Left lung (tissue), 10 donors: ENCODE measurements around the gene ADM5. TPM values are rescaled to one million over a fixed set of nuclear protein-coding genes. Genes with fewer than 3 reads are reported as not detected.

ENCODE experiments used
- ATAC-seq: fragments of 200-7000 bp; cut with Tn5 transposase; one replicate; pipeline ENCODE4 v1.9.1; 2020; ENCODE audit warnings: moderate library complexity
- DNase-seq, 4 donors: peaks; one replicate each; pipeline ENCODE4 v3.0.0-alpha.2; 2013 to 2020
- H3K27ac ChIP-seq, 2 donors: fragments of 200-600 bp; sonication (generic) in 1 of 2; one replicate each; pipeline versions ENCODE4 v1.5.0 to v1.8.0; 2020 to 2021
- H3K27me3 ChIP-seq, 2 donors: fragments of 200-600 bp; sonication (generic) in 1 of 2; one replicate each; pipeline versions ENCODE4 v1.5.0 to v1.8.0; 2020 to 2021
- H3K36me3 ChIP-seq, 2 donors: fragments of 200-600 bp; sonication (generic) in 1 of 2; one replicate each; pipeline versions ENCODE4 v1.5.0 to v1.8.0; 2020 to 2021
- H3K4me1 ChIP-seq, 2 donors: fragments of 200-600 bp; one replicate each; pipeline ENCODE4 v1.8.0; 2021
- H3K4me3 ChIP-seq, 2 donors: fragments of 200-600 bp; sonication (generic) in 1 of 2; one replicate each; pipeline versions ENCODE4 v1.5.0 to v1.8.0; 2020 to 2021; ENCODE audit warnings: mild to moderate bottlenecking in 1 of 2
- H3K9me3 ChIP-seq, 2 donors: fragments of 200-600 bp; sonication (generic) in 1 of 2; one replicate each; pipeline versions ENCODE4 v1.5.0 to v1.8.0; 2020 to 2021
- CTCF ChIP-seq, 2 donors: fragments of 200-600 bp; sonication (generic) in 1 of 2; IDR thresholded peaks; one replicate each; pipeline versions ENCODE4 v1.5.0 to v1.8.0; 2021; ENCODE audit warnings: antibody characterized with exemption in 2 of 2
- intact Hi-C, 2 donors: fragments of 100-400 bp; cut with DNase I; formaldehyde crosslinking; loops; one replicate each; pipeline versions ENCODE4 v1.11.2 to v1.14.2; 2022
- polyA plus RNA-seq, 6 donors: library from polyadenylated mRNA; unstranded; fragments of 120-200 nt; gene quantifications; one replicate each; pipeline ENCODE4 v1.2.1, GENCODE V29; 2013; ENCODE audit not compliant: insufficient read length in 6 of 6
- total RNA-seq, 2 donors: library from RNA; stranded (reverse); fragmentation: NEBNext Ultra II Directional; extraction: Animal tissue kit (Norgen Biotek cat#: 25700); gene quantifications; one replicate each; pipeline ENCODE4 v1.2.1, GENCODE V29; 2021
- donor health status: DM: no; HTN: yes; CAD: no.
- donor health status: DM: no; HTN: no; CAD: no.

The ADM5 gene
- total and polyA plus RNA-seq, 8 donors, result 0.93 to 2.6 (median 1.9) TPM

GRCh38 chr19:49651029-49651819 is 38.2 kb upstream of the ADM5 start:
- Histone ChIP-seq H3K4me1 (no peaks in the 10 kb centered on the region), H3K36me3 (peaks cover 0 to 96% of the 10 kb centered on the region in 2 donors), H3K27ac (no peak overlapping the region), H3K4me3 (no peak overlapping the region), H3K27me3 (no peaks in the 10 kb centered on the region), H3K9me3 (no peaks in the 10 kb centered on the region)
- no peak for ATAC-seq
- no peak for DNase-seq
- no peak for TF ChIP-seq CTCF (IDR thresholded peaks at IDR 0.05)
- intact Hi-C loops, result no loop called here

GRCh38 chr19:49651820-49652550 is 37.4 kb upstream of the ADM5 start:
- Histone ChIP-seq H3K27me3 (no peaks in the 10 kb centered on the region), H3K4me3 (no peak overlapping the region), H3K27ac (no peak overlapping the region), H3K4me1 (no peaks in the 10 kb centered on the region), H3K9me3 (no peaks in the 10 kb centered on the region), H3K36me3 (peaks cover 0 to 96% of the 10 kb centered on the region in 2 donors)
- ATAC-seq (no peak), DNase-seq (peak in 1 of 4 donors; percentile 73)
- intact Hi-C loops, result no loop called here
- no peak for TF ChIP-seq CTCF (IDR thresholded peaks at IDR 0.05)

- Histone ChIP-seq H3K27ac (no peak overlapping the region), H3K27me3 (no peaks in the 10 kb centered on the region), H3K9me3 (no peaks in the 10 kb centered on the region), H3K4me3 (no peak overlapping the region), H3K4me1 (no peaks in the 10 kb centered on the region), H3K36me3 (peaks cover 0 to 96% of the 10 kb centered on the region in 2 donors)
- TF ChIP-seq CTCF (IDR thresholded peaks at IDR 0.05), result no peak
- intact Hi-C loops, result no loop called here
- ATAC-seq (no peak), DNase-seq (peak in 1 of 4 donors; percentile 75)
These were observed 36.6 kb upstream of the ADM5 start for GRCh38 chr19:49652551-49653465.

GRCh38 chr19:49653466-49653806 is 36.0 kb upstream of the ADM5 start:
- no peaks in the 10 kb centered on the region for H3K4me1 ChIP-seq
- no peak overlapping the region for H3K27ac ChIP-seq
- intact Hi-C loops, result no loop called here
- H3K27me3 ChIP-seq, result no peaks in the 10 kb centered on the region
- no peaks in the 10 kb centered on the region for H3K9me3 ChIP-seq
- no peak overlapping the region for H3K4me3 ChIP-seq
- H3K36me3 ChIP-seq, result peaks cover 0 to 96% of the 10 kb centered on the region in 2 donors
- ATAC-seq, result no peak
- no peak for TF ChIP-seq CTCF (IDR thresholded peaks at IDR 0.05)
- peak in 1 of 4 donors; percentile 66 for DNase-seq
